HEK293 (cell line): Measurements from ENCODE around the gene ASCC2.

ENCODE experiments used
- CTCF ChIA-PET: fragments of 350-600 bp; formaldehyde crosslinking; extraction: SDS; loops from one replicate; lab custom pipeline; 2021; ENCODE audit warnings: antibody characterized with exemption; lab: Yijun Ruan, JAX
- POLR2A ChIA-PET: fragments of 300-600 bp; formaldehyde crosslinking; extraction: SDS; loops from one replicate; lab custom pipeline; 2020; ENCODE audit warnings: antibody characterized with exemption, inconsistent platforms; lab: Yijun Ruan, JAX
- H3K27ac ChIP-seq: fragments of 200-500 bp; sonication (Bioruptor generic); 2 replicates; pipeline ENCODE4 v1.5.1; 2014; ENCODE audit warnings: low read depth, low read length, control low read depth, inconsistent platforms; ENCODE audit errors: extremely low read depth
- H3K36me3 ChIP-seq, 2 experiments: fragments of 200-500 bp in 1 of 2; sonication (Bioruptor generic) in 1 of 2; 1 replicate in 1 of 2; 2 replicates in 1 of 2; pipeline ENCODE4 v1.5.1; 2014 to 2017; ENCODE audit warnings: inconsistent platforms in 2 of 2, low read length in 2 of 2; ENCODE audit not compliant: control insufficient read depth in 2 of 2, insufficient read depth in 1 of 2
- H3K4me1 ChIP-seq: fragments of 200-500 bp; sonication (Bioruptor generic); 2 replicates; pipeline ENCODE4 v1.5.1; 2014; ENCODE audit warnings: mild to moderate bottlenecking, low read length, inconsistent platforms; ENCODE audit not compliant: control insufficient read depth, insufficient read depth
- H3K4me3 ChIP-seq: 2 replicates; pipeline ENCODE4 v1.5.1; 2011; ENCODE audit warnings: low read depth, mild to moderate bottlenecking, control low read depth, low read length, moderate library complexity
- H3K9me3 ChIP-seq: fragments of 200-500 bp; sonication (Bioruptor generic); 2 replicates; pipeline ENCODE4 v1.5.1; 2014; ENCODE audit warnings: low read depth, low read length, inconsistent platforms; ENCODE audit not compliant: control insufficient read depth, insufficient read depth
- GLIS2 ChIP-seq: fragments of 450-650 bp; formaldehyde crosslinking; IDR thresholded peaks from 2 replicates; pipeline ENCODE4 v1.5.1; 2016; ENCODE audit warnings: missing biosample characterization, missing genetic modification characterization
- HOXD13 ChIP-seq: sonication (generic); formaldehyde crosslinking; IDR thresholded peaks from 2 replicates; pipeline ENCODE4 v1.8.0; 2022; ENCODE audit warnings: missing genetic modification reagents, borderline replicate concordance
- MEIS1 ChIP-seq: sonication (generic); formaldehyde crosslinking; IDR thresholded peaks from 2 replicates; pipeline ENCODE4 v1.8.1; 2022; ENCODE audit warnings: missing genetic modification reagents, mild to moderate bottlenecking, borderline replicate concordance
- RBAK ChIP-seq: fragments of 450-650 bp; formaldehyde crosslinking; IDR thresholded peaks from 2 replicates; pipeline ENCODE4 v1.5.1; 2016; ENCODE audit warnings: missing biosample characterization, missing genetic modification characterization
- SP3 ChIP-seq: fragments of 450-650 bp; formaldehyde crosslinking; IDR thresholded peaks from 2 replicates; pipeline ENCODE4 v1.5.1; 2016; ENCODE audit warnings: missing biosample characterization, missing genetic modification characterization
- YY1 ChIP-seq: fragments of 450-650 bp; formaldehyde crosslinking; IDR thresholded peaks from 2 replicates; pipeline ENCODE4 v1.5.1; 2018; ENCODE audit warnings: missing biosample characterization, missing genetic modification characterization
- ZNF10 ChIP-seq: fragments of 450-650 bp; formaldehyde crosslinking; IDR thresholded peaks from 2 replicates; pipeline ENCODE4 v1.5.1; 2017; ENCODE audit warnings: missing biosample characterization, missing genetic modification characterization
- ZNF146 ChIP-seq: fragments of 450-650 bp; formaldehyde crosslinking; IDR thresholded peaks from 2 replicates; pipeline ENCODE4 v1.5.1; 2016; ENCODE audit warnings: missing biosample characterization, missing genetic modification characterization
- ZNF169 ChIP-seq: fragments of 450-650 bp; formaldehyde crosslinking; IDR thresholded peaks from 2 replicates; pipeline ENCODE4 v1.5.1; 2016; ENCODE audit warnings: missing biosample characterization, missing genetic modification characterization
- ZNF211 ChIP-seq: fragments of 450-650 bp; formaldehyde crosslinking; IDR thresholded peaks from 2 replicates; pipeline ENCODE4 v1.5.1; 2016; ENCODE audit warnings: low read depth, missing biosample characterization, missing genetic modification characterization
- ZNF26 ChIP-seq: fragments of 450-650 bp; formaldehyde crosslinking; IDR thresholded peaks from 2 replicates; pipeline ENCODE4 v1.5.1; 2016; ENCODE audit warnings: missing biosample characterization, missing genetic modification characterization
- ZNF274 ChIP-seq, 2 experiments: fragments of 200-500 bp in 1 of 2; fragments of 450-650 bp in 1 of 2; sonication (Bioruptor generic) in 1 of 2; formaldehyde crosslinking in 1 of 2; IDR thresholded peaks; 2 replicates each; pipeline versions ENCODE4 v1.5.1 to v1.6.1; 2014 to 2016; ENCODE audit warnings: borderline replicate concordance in 1 of 2, inconsistent platforms in 1 of 2, low read length in 1 of 2, missing biosample characterization in 1 of 2, missing genetic modification characterization in 1 of 2
- ZNF302 ChIP-seq: fragments of 450-650 bp; formaldehyde crosslinking; IDR thresholded peaks from 2 replicates; pipeline ENCODE4 v1.5.1; 2016; ENCODE audit warnings: missing biosample characterization, missing genetic modification characterization, low read depth
- ZNF354C ChIP-seq: fragments of 450-650 bp; formaldehyde crosslinking; IDR thresholded peaks from 2 replicates; pipeline ENCODE4 v1.5.1; 2016; ENCODE audit warnings: missing biosample characterization, missing genetic modification characterization, low read depth, borderline replicate concordance
- ZNF501 ChIP-seq: fragments of 450-650 bp; formaldehyde crosslinking; IDR thresholded peaks from 2 replicates; pipeline ENCODE4 v1.5.1; 2016; ENCODE audit warnings: missing biosample characterization, missing genetic modification characterization
- ZNF555 ChIP-seq: fragments of 450-650 bp; formaldehyde crosslinking; conservative IDR thresholded peaks from 2 replicates; pipeline ENCODE4 v1.5.1; 2017; ENCODE audit warnings: missing biosample characterization, mild to moderate bottlenecking, missing genetic modification characterization, inconsistent platforms
- ZNF600 ChIP-seq: fragments of 450-650 bp; formaldehyde crosslinking; IDR thresholded peaks from 2 replicates; pipeline ENCODE4 v1.5.1; 2016; ENCODE audit warnings: missing biosample characterization, missing genetic modification characterization
- ZNF639 ChIP-seq: fragments of 450-650 bp; formaldehyde crosslinking; IDR thresholded peaks from 2 replicates; pipeline ENCODE4 v1.5.1; 2016; ENCODE audit warnings: missing biosample characterization, missing genetic modification characterization
- ZNF670 ChIP-seq: fragments of 450-650 bp; formaldehyde crosslinking; IDR thresholded peaks from 2 replicates; pipeline ENCODE4 v1.5.1; 2016; ENCODE audit warnings: missing biosample characterization, missing genetic modification characterization, low read depth
- ZNF701 ChIP-seq: fragments of 450-650 bp; formaldehyde crosslinking; IDR thresholded peaks from 2 replicates; pipeline ENCODE4 v1.5.1; 2016; ENCODE audit warnings: missing biosample characterization, missing genetic modification characterization
- ZNF776 ChIP-seq: fragments of 450-650 bp; formaldehyde crosslinking; IDR thresholded peaks from 2 replicates; pipeline ENCODE4 v1.5.0; 2017; ENCODE audit warnings: missing biosample characterization, missing genetic modification characterization, borderline replicate concordance
- ZNF830 ChIP-seq: fragments of 450-650 bp; IDR thresholded peaks from 2 replicates; pipeline ENCODE4 v1.5.0; 2018; ENCODE audit warnings: missing biosample characterization, missing genetic modification characterization, low read depth, mild to moderate bottlenecking, moderate library complexity
- ZXDB ChIP-seq: fragments of 450-650 bp; formaldehyde crosslinking; IDR thresholded peaks from 2 replicates; pipeline ENCODE4 v1.5.1; 2016; ENCODE audit warnings: missing biosample characterization, missing genetic modification characterization
- TF ChIP-seq, protein P1 (sequence below): fragments of 450-650 bp; formaldehyde crosslinking; IDR thresholded peaks from 2 replicates; pipeline ENCODE4 v1.5.1; 2016; ENCODE audit warnings: missing biosample characterization, missing genetic modification characterization
- TF ChIP-seq, protein P2 (sequence below): fragments of 450-650 bp; formaldehyde crosslinking; IDR thresholded peaks from 2 replicates; pipeline ENCODE4; 2016; ENCODE audit warnings: missing biosample characterization, missing genetic modification characterization
- TF ChIP-seq, protein P3 (sequence below): fragments of 450-650 bp; IDR thresholded peaks from 2 replicates; pipeline ENCODE4 v1.5.1; 2018; ENCODE audit warnings: missing biosample characterization, mild to moderate bottlenecking, missing genetic modification characterization

ASCC2 gene

DNA sequence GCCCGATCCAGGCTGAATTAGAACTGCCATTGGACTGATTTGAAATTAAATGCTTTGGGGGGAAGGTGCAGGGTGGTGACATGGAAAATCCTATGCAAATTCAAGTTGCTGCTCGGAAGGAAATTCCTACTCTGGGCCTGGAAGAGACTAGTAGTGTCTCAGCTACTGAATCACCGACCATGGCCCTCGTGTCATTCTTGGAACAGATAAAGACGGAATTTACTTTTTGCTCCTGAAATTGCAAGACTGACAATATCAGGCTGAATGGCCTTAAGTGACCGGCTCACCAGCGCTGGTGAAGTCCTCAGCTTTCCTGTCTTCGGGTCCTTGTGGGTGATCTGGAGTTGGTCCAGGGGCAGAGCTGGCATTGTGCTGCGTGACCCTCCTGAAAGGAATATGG is 6.1 kb downstream of the ASCC2 start:
- peaks cover 0 to 73% of the 10 kb centered on the region in 2 experiments; a peak in 2 of 3 replicates for H3K36me3 ChIP-seq
- POLR2A ChIA-PET = no interaction called here

DNA sequence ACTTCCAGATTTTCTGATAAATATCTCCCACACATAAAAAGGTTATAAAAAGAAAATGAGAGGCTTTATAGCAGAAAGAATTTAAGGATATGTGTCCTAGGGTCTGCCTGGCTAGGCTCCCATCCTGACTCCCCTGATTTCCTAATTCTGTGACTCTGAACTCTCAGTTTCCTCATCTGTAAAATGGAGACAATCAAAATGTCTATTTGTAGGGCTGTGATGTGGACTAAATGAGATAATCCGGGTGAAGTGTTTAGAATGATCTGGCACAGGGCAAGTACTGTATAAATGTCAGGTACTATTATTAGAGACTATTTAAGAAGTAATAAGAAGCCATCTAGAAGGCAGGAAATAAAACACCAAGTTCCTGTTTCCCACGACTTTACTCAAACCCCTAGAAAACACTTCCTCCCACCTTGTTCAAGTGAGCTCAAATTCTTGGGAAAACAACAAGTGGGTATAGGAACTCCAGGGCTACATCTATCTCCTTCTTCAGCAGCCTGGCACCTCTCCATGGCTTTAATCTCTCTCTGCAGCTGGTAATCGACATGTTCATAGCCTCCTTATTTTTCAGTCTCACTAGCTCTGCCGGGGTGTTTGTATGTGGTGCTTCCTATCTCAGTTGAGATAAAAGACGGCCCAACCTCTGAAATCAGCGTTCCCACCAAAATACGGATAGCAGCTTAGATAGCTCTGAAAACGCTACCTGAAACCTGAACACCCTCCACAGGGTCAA is 6.7 kb downstream of the ASCC2 start:
- Histone ChIP-seq H3K9me3 (no peaks in the 10 kb centered on the region), H3K36me3 (peaks cover 0 to 73% of the 10 kb centered on the region in 2 experiments; a peak in 2 of 3 replicates), H3K27ac (no peak overlapping the region), H3K4me3 (no peak overlapping the region), H3K4me1 (no peaks in the 10 kb centered on the region)
- ChIA-PET POLR2A (no interaction called here), CTCF (interaction anchor here (0.5 to 1.8 kb wide), 4 partner anchors 56 to 257 kb away, joined by 3 to 5 read pairs (median 4); no protein-coding TSS in a partner anchor)
- TF ChIP-seq ZNF670 (tag by site-specific recombination) (no peak), YY1 (tag by site-specific recombination) (no peak), ZNF354C (tag by site-specific recombination) (no peak), ZNF146 (tag by site-specific recombination) (no peak), ZNF169 (tag by site-specific recombination) (no peak), ZNF274 (IDR thresholded peaks at IDR 0.05; ENCODE audit: low read length) (no peak), ZNF274 (tag by site-specific recombination; IDR thresholded peaks at IDR 0.05; ENCODE audit: borderline replicate concordance) (no peak), ZNF501 (tag by site-specific recombination) (no peak), SP3 (tag by site-specific recombination) (no peak), ZXDB (tag by site-specific recombination) (no peak), ZNF776 (no peak), ZNF830 (tag by site-specific recombination) (no peak), ZNF10 (no peak), ZNF600 (tag by site-specific recombination) (no peak)
- TF ChIP-seq, protein P1, sequence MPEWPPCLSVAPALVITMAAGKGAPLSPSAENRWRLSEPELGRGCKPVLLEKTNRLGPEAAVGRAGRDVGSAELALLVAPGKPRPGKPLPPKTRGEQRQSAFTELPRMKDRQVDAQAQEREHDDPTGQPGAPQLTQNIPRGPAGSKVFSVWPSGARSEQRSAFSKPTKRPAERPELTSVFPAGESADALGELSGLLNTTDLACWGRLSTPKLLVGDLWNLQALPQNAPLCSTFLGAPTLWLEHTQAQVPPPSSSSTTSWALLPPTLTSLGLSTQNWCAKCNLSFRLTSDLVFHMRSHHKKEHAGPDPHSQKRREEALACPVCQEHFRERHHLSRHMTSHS (tag by site-specific recombination) = no peak
- TF ChIP-seq, protein P2, sequence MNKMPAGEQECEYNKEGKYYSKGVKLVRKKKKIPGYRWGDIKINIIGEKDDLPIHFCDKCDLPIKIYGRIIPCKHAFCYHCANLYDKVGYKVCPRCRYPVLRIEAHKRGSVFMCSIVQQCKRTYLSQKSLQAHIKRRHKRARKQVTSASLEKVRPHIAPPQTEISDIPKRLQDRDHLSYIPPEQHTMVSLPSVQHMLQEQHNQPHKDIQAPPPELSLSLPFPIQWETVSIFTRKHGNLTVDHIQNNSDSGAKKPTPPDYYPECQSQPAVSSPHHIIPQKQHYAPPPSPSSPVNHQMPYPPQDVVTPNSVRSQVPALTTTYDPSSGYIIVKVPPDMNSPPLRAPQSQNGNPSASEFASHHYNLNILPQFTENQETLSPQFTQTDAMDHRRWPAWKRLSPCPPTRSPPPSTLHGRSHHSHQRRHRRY (tag by site-specific recombination) = no peak
- TF ChIP-seq, protein P3, sequence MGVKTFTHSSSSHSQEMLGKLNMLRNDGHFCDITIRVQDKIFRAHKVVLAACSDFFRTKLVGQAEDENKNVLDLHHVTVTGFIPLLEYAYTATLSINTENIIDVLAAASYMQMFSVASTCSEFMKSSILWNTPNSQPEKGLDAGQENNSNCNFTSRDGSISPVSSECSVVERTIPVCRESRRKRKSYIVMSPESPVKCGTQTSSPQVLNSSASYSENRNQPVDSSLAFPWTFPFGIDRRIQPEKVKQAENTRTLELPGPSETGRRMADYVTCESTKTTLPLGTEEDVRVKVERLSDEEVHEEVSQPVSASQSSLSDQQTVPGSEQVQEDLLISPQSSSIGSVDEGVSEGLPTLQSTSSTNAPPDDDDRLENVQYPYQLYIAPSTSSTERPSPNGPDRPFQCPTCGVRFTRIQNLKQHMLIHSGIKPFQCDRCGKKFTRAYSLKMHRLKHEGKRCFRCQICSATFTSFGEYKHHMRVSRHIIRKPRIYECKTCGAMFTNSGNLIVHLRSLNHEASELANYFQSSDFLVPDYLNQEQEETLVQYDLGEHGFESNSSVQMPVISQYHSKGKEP = no peak

More for the DNA sequence above, 6.1 kb downstream of the ASCC2 start:
- TF ChIP-seq HOXD13 (CRISPR knock-in tag) = no peak
- no peak for TF ChIP-seq ZNF26
- TF ChIP-seq MEIS1 = no peak
- TF ChIP-seq ZNF169 (tag by site-specific recombination) = no peak
- TF ChIP-seq RBAK (tag by site-specific recombination) = no peak
- TF ChIP-seq ZNF639 (tag by site-specific recombination) = no peak
- no peak for TF ChIP-seq GLIS2 (tag by site-specific recombination)
- no peak for TF ChIP-seq ZNF211 (tag by site-specific recombination)
- no peak for TF ChIP-seq ZNF701
- TF ChIP-seq ZNF302 (tag by site-specific recombination) = no peak
- TF ChIP-seq ZNF555 (tag by site-specific recombination) = no peak
- Histone ChIP-seq H3K4me1 (no peaks in the 10 kb centered on the region), H3K4me3 (no peak overlapping the region), H3K27ac (no peak overlapping the region), H3K9me3 (no peaks in the 10 kb centered on the region)
- CTCF ChIA-PET = interaction anchor here (0.6 to 0.9 kb wide), 3 partner anchors 173 to 586 kb away, joined by 4 to 7 read pairs (median 4); no protein-coding TSS in a partner anchor
